Lower lobe of right lung (tissue), 2 donors: ENCODE data around the gene CHGA. TPM values are rescaled to one million over a fixed set of nuclear protein-coding genes. Genes with fewer than 3 reads are reported as not detected.

Experiments
- ATAC-seq, 2 donors: fragments of 200-7000 bp; cut with Tn5 transposase; one replicate each; pipeline ENCODE4 v1.9.1; 2020 to 2022; ENCODE audit warnings: mild to moderate bottlenecking in 2 of 2, moderate library complexity in 2 of 2
- DNase-seq: peaks from one replicate; pipeline ENCODE4 v3.0.0-alpha.2; 2020
- H3K27ac ChIP-seq: fragments of 200-600 bp; one replicate; pipeline ENCODE4 v1.8.0; 2022
- H3K27me3 ChIP-seq: fragments of 200-600 bp; one replicate; pipeline ENCODE4 v1.8.0; 2022; ENCODE audit warnings: low read depth
- H3K36me3 ChIP-seq: fragments of 200-600 bp; one replicate; pipeline ENCODE4 v1.8.0; 2022; ENCODE audit warnings: mild to moderate bottlenecking
- H3K4me1 ChIP-seq: fragments of 200-600 bp; one replicate; pipeline ENCODE4 v1.8.0; 2022
- H3K4me3 ChIP-seq: fragments of 200-600 bp; one replicate; pipeline ENCODE4 v1.8.0; 2022; ENCODE audit warnings: mild to moderate bottlenecking
- H3K9me3 ChIP-seq: fragments of 200-600 bp; one replicate; pipeline ENCODE4 v1.8.0; 2022
- CTCF ChIP-seq: fragments of 200-600 bp; IDR thresholded peaks from one replicate; pipeline ENCODE4 v1.8.0; 2022; ENCODE audit warnings: antibody characterized with exemption, mild to moderate bottlenecking
- intact Hi-C: fragments of 100-400 bp; cut with DNase I; formaldehyde crosslinking; loops from one replicate; pipeline ENCODE4 v1.11.0; 2022
- total RNA-seq: library from RNA; stranded (reverse); fragmentation: NEBNext Ultra II Directional; extraction: Animal tissue kit (Norgen Biotek cat#: 25700); gene quantifications from one replicate; pipeline ENCODE4 v1.2.1, GENCODE V29; 2021
- donor health status: DM: no; HTN: yes; CAD: no; lungs with severe emphysema.

The CHGA gene
- total RNA-seq, 1 donor from 2014 or later, result 0.71 TPM

GRCh38 chr14:92963301-92964123, 40.6 kb downstream of the CHGA start:
- DNase-seq (peak; percentile 42), ATAC-seq (peak in 1 of 2 donors; percentile 59)
- Histone ChIP-seq H3K9me3 (no peaks in the 10 kb centered on the region), H3K36me3 (peaks cover 24% of the 10 kb centered on the region), H3K27me3 (no peaks in the 10 kb centered on the region), H3K27ac (peak overlapping the region; percentile 4), H3K4me3 (no peak overlapping the region), H3K4me1 (peaks cover 16% of the 10 kb centered on the region)
- TF ChIP-seq CTCF, result no peak
- intact Hi-C loops, result no loop called here

GRCh38 chr14:92964124-92965109, 41.5 kb downstream of the CHGA start:
- intact Hi-C loops, result no loop called here
- no peak for TF ChIP-seq CTCF
- no peak for DNase-seq
- H3K36me3 ChIP-seq, result peaks cover 18% of the 10 kb centered on the region
- H3K4me3 ChIP-seq, result no peak overlapping the region
- peak; percentile 8 to 71 for ATAC-seq
- H3K4me1 ChIP-seq, result peaks cover 16% of the 10 kb centered on the region
- no peaks in the 10 kb centered on the region for H3K27me3 ChIP-seq
- peak overlapping the region; percentile 4 for H3K27ac ChIP-seq
- H3K9me3 ChIP-seq, result no peaks in the 10 kb centered on the region

- no peak for TF ChIP-seq CTCF
- Histone ChIP-seq H3K36me3 (peaks cover 18% of the 10 kb centered on the region), H3K4me1 (peaks cover 16% of the 10 kb centered on the region), H3K4me3 (no peak overlapping the region), H3K27me3 (no peaks in the 10 kb centered on the region), H3K9me3 (no peaks in the 10 kb centered on the region), H3K27ac (no peak overlapping the region)
- DNase-seq (no peak), ATAC-seq (peak in 1 of 2 donors; percentile 49)
- intact Hi-C loops, result no loop called here
Observed at GRCh38 chr14:92965281-92965680, 42.3 kb downstream of the CHGA start.

- DNase-seq (no peak), ATAC-seq (no peak)
- H3K4me3 ChIP-seq, result no peak overlapping the region
- no peak overlapping the region for H3K27ac ChIP-seq
- H3K4me1 ChIP-seq, result peaks cover 16% of the 10 kb centered on the region
- intact Hi-C loops, result no loop called here
- H3K36me3 ChIP-seq, result no peaks in the 10 kb centered on the region
- H3K9me3 ChIP-seq, result no peaks in the 10 kb centered on the region
- TF ChIP-seq CTCF, result no peak
- no peaks in the 10 kb centered on the region for H3K27me3 ChIP-seq
Observed at GRCh38 chr14:92967346-92967926, 44.5 kb downstream of the CHGA start.

GRCh38 chr14:92968291-92969020, 45.5 kb downstream of the CHGA start:
- ATAC-seq (peak in 1 of 2 donors; percentile 58), DNase-seq (peak; percentile 42)
- Histone ChIP-seq H3K9me3 (no peaks in the 10 kb centered on the region), H3K36me3 (no peaks in the 10 kb centered on the region), H3K4me1 (peaks cover 17% of the 10 kb centered on the region), H3K27ac (no peak overlapping the region), H3K4me3 (no peak overlapping the region), H3K27me3 (no peaks in the 10 kb centered on the region)
- intact Hi-C loops, result no loop called here
- no peak for TF ChIP-seq CTCF
